ENCODE measurements around the gene ZNF821. TPM values are rescaled to one million over a fixed set of nuclear protein-coding genes. Genes with fewer than 3 reads are reported as not detected.
"Not testable (repeated sequence)": the region's sequence is repeated elsewhere in the genome, so short reads cannot be mapped to it uniquely, and the experiment has no call there.

Gene ZNF821
- total RNA-seq, 2 experiments from 2014 or later: 9.0 to 10.7 TPM

- DNase-seq (no peak), ATAC-seq (no peak)
- H3K9me3 Mint-ChIP-seq (ENCODE audit: low read depth): no peaks in the 10 kb centered on the region
- H3K4me3 Mint-ChIP-seq: no peak overlapping the region
- H3K27me3 Mint-ChIP-seq: no peaks in the 10 kb centered on the region
- CTCF ChIA-PET: interaction anchor here (1.0 to 5.2 kb wide), 2 partner anchors 13 to 23 kb away, joined by 3 to 33 read pairs; partner anchors contain the start of gene ATXN1L
- peaks cover 17% of the 10 kb centered on the region for H3K36me3 Mint-ChIP-seq
- no peak overlapping the region for H3K27ac Mint-ChIP-seq
- peaks cover 38% of the 10 kb centered on the region for H3K4me1 Mint-ChIP-seq
These were observed 14.9 kb downstream of the ZNF821 start for GRCh38 chr16:71869089-71869488.

GRCh38 chr16:71867939-71868338, 16.0 kb downstream of the ZNF821 start:
- Mint-ChIP-seq H3K27ac (no peak overlapping the region), H3K9me3 (ENCODE audit: low read depth) (no peaks in the 10 kb centered on the region), H3K4me1 (peaks cover 34% of the 10 kb centered on the region), H3K36me3 (peaks cover 21% of the 10 kb centered on the region), H3K4me3 (no peak overlapping the region), H3K27me3 (no peaks in the 10 kb centered on the region)
- ATAC-seq (no peak), DNase-seq (no peak)
- CTCF ChIA-PET: interaction anchor here (3.6 kb wide), 1 partner anchor 15 kb away, joined by 19 read pairs; the partner anchor contains the start of gene ZNF821

DNA sequence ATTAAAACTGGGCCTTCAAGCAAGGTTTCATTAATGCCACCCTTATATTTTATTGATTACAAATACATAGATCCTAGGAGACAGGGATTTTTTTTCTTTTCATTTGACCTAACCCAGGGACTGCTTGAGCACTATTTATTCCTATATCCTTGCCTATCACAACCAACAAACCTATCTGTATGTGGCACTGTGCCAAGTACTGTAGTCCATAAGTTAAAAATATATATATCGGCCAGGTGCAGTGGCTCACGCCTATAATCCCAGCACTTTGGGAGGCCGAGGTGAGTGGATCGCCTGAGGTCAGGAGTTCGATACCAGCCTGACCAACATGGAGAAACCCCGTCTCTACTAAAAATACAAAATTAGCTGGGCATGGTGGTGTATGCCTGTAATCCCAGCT, 16.8 kb downstream of the ZNF821 start:
- Mint-ChIP-seq H3K36me3 (peaks cover 21% of the 10 kb centered on the region), H3K4me1 (peaks cover 28% of the 10 kb centered on the region)
- H3K27me3 Mint-ChIP-seq; H3K27ac Mint-ChIP-seq; ATAC-seq; DNase-seq; H3K9me3 Mint-ChIP-seq (ENCODE audit: low read depth); H3K4me3 Mint-ChIP-seq: not testable (repeated sequence)
- CTCF ChIA-PET: interaction anchor here (3.6 kb wide), 1 partner anchor 16 kb away, joined by 19 read pairs; the partner anchor contains the start of gene ZNF821

DNA sequence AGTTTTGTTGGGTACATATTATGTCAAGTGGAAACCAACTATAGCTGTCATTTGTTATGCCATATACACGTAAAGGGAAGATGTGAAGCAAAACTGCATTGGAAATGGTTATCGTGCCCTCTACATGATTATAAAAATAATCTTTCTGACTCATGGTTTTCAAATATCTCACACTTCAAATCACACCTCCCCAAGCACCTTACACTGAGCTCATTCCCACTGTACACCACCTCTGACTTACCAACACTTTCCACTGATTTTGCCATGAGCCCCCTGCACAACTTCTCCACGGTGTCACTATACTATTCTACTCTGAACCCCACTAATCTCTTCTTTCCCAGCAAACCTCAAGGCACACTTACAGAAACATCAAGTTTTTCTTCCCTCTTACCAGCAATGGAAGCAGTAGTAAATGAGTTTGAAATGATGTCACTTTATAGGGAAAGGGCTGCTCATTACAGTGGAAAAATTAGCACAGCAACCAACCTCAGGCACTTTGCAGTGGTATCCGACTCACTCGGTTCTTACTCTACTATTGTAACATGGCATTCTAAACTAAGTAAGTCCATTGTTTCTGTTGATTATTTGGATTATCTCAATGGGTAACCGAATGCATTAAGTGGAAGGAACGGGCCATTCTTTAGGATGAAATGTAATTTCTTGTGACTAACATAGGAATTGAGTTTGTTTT, 18.7 kb downstream of the ZNF821 start:
- no peaks in the 10 kb centered on the region for H3K9me3 Mint-ChIP-seq (ENCODE audit: low read depth)
- H3K4me1 Mint-ChIP-seq: peaks cover 17% of the 10 kb centered on the region
- no peak for DNase-seq
- peak; percentile 53 for ATAC-seq
- CTCF ChIA-PET: interaction anchor here (1.1 to 3.6 kb wide), 2 partner anchors 17 to 18 kb away, joined by 3 to 19 read pairs; partner anchors contain the start of gene ZNF821
- H3K27ac Mint-ChIP-seq: no peak overlapping the region
- H3K36me3 Mint-ChIP-seq: peaks cover 18% of the 10 kb centered on the region
- no peak overlapping the region for H3K4me3 Mint-ChIP-seq
- no peaks in the 10 kb centered on the region for H3K27me3 Mint-ChIP-seq

- Mint-ChIP-seq H3K4me1 (peaks cover 18% of the 10 kb centered on the region), H3K36me3 (peaks cover 20% of the 10 kb centered on the region), H3K4me3 (no peak overlapping the region), H3K9me3 (ENCODE audit: low read depth) (no peaks in the 10 kb centered on the region), H3K27ac (no peak overlapping the region), H3K27me3 (no peaks in the 10 kb centered on the region)
- CTCF ChIA-PET: interaction anchor here (0.9 to 1.3 kb wide), 3 partner anchors 18 to 97 kb away, joined by 3 to 5 read pairs (median 3); no protein-coding TSS in a partner anchor
- ATAC-seq (no peak), DNase-seq (no peak)
These were observed 20.0 kb downstream of the ZNF821 start for GRCh38 chr16:71863995-71864394.

DNA sequence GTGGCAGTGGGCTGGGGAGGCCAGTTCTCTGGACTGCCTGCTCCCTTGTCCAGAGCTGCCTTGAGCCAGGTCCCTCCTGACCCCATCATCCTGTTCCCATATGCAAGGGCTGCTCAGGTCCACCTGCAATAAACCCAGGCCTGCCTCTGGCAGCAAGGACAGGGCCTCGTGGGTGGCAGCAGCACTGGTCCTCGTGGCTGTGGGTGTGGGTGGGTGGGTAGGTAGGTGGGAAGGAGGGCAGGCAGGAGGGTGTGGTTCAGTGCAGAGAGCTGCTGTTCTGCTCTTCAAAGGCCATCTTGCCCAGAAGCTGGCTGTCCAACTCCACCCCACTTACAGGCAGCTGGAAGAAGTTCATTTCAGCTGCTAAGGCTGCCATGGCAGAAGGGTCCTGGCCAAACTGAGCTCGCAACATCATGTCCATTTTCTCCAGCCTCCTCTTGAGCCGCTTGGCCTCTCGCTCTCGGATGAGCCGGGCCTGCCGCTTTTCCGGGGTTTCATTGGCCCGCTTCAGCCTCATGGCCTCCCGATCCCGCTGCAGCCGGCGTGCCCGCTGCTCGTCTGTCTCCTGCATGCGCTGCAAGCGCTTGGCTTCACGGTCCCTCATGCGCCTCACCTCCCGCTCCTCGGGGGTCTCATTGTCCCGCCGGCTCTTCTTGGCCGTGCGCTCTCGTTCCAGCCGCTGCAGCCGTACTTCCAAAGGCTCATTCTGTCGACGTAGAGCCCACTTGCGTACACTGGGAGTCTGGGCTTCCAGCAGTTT, 24.0 kb downstream of the ZNF821 start:
- Mint-ChIP-seq H3K27ac (no peak overlapping the region), H3K4me3 (no peak overlapping the region), H3K4me1 (peaks cover 37% of the 10 kb centered on the region), H3K36me3 (peaks cover 29% of the 10 kb centered on the region), H3K9me3 (ENCODE audit: low read depth) (no peaks in the 10 kb centered on the region), H3K27me3 (no peaks in the 10 kb centered on the region)
- ATAC-seq (no peak), DNase-seq (no peak)
- CTCF ChIA-PET: interaction anchor here (5.6 kb wide), 1 partner anchor 22 kb away, joined by 40 read pairs; the partner anchor contains the start of gene ZNF821

GRCh38 chr16:71855937-71856662, 27.9 kb downstream of the ZNF821 start:
- Mint-ChIP-seq H3K9me3 (ENCODE audit: low read depth) (no peaks in the 10 kb centered on the region), H3K36me3 (peaks cover 35% of the 10 kb centered on the region)
- ATAC-seq: peak; percentile 87

GRCh38 chr16:71854369-71854948, 29.5 kb downstream of the ZNF821 start:
- Mint-ChIP-seq H3K4me1 (peaks cover 67% of the 10 kb centered on the region), H3K4me3 (no peak overlapping the region), H3K27me3 (no peaks in the 10 kb centered on the region), H3K27ac (peak overlapping the region; percentile 86), H3K36me3 (peaks cover 47% of the 10 kb centered on the region), H3K9me3 (ENCODE audit: low read depth) (no peaks in the 10 kb centered on the region)
- ATAC-seq (no peak), DNase-seq (no peak)
- CTCF ChIA-PET: interaction anchor here (5.6 kb wide), 1 partner anchor 28 kb away, joined by 40 read pairs; the partner anchor contains the start of gene ZNF821

More at GRCh38 chr16:71855937-71856662, 27.9 kb downstream of the ZNF821 start:
- Mint-ChIP-seq H3K27ac (peak overlapping the region; percentile 86), H3K27me3 (no peaks in the 10 kb centered on the region), H3K4me1 (peaks cover 67% of the 10 kb centered on the region), H3K4me3 (peak overlapping the region; percentile 37)
- CTCF ChIA-PET: interaction anchor here (0.9 to 5.6 kb wide), 3 partner anchors 14 to 26 kb away, joined by 4 to 40 read pairs (median 4); partner anchors contain the start of gene ZNF821
- DNase-seq: peak; percentile 80

DNA sequence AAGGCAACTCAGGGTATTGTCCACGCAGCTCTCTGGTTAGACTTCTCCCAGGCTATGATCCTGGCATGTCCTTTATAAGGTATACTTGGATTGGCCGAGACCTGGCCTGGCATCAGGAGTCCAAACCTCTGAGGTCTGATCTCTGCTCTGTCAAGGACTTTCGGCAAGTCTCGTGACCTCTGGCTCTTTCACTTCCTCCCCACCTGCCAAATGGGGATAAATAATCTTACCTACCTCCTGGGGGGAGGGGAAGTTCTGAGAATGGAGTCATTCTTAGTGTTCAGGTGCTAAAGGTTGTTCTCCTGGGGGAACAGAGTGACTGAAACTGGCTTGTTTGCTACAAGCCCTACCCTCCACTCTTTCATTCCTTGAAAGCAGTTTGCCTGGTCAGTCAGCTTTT, 30.6 kb downstream of the ZNF821 start:
- Mint-ChIP-seq H3K27me3 (no peaks in the 10 kb centered on the region), H3K27ac (peak overlapping the region; percentile 63), H3K4me1 (peaks cover 66% of the 10 kb centered on the region), H3K36me3 (peaks cover 43% of the 10 kb centered on the region), H3K9me3 (ENCODE audit: low read depth) (no peaks in the 10 kb centered on the region), H3K4me3 (no peak overlapping the region)
- ATAC-seq (no peak), DNase-seq (no peak)
- CTCF ChIA-PET: interaction anchor here (1.3 kb wide), 1 partner anchor 29 kb away, joined by 3 read pairs; no protein-coding TSS in a partner anchor

GRCh38 chr16:71852561-71852960, 31.4 kb downstream of the ZNF821 start:
- H3K36me3 Mint-ChIP-seq: peaks cover 46% of the 10 kb centered on the region
- ATAC-seq: no peak
- no peak overlapping the region for H3K4me3 Mint-ChIP-seq

GRCh38 chr16:71852158-71852557, 31.8 kb downstream of the ZNF821 start:
- H3K36me3 Mint-ChIP-seq: peaks cover 42% of the 10 kb centered on the region
- CTCF ChIA-PET: interaction anchor here (1.3 kb wide), 2 partner anchors 29 to 31 kb away, joined by 3 read pairs; no protein-coding TSS in a partner anchor

More at GRCh38 chr16:71852561-71852960, 31.4 kb downstream of the ZNF821 start:
- Mint-ChIP-seq H3K27me3 (no peaks in the 10 kb centered on the region), H3K4me1 (peaks cover 72% of the 10 kb centered on the region), H3K9me3 (ENCODE audit: low read depth) (no peaks in the 10 kb centered on the region), H3K27ac (no peak overlapping the region)
- CTCF ChIA-PET: interaction anchor here (1.3 kb wide), 2 partner anchors 28 to 30 kb away, joined by 3 read pairs; no protein-coding TSS in a partner anchor
- DNase-seq: no peak

GRCh38 chr16:71851746-71852145, 32.2 kb downstream of the ZNF821 start:
- DNase-seq (no peak), ATAC-seq (no peak)
- Mint-ChIP-seq H3K4me1 (peaks cover 72% of the 10 kb centered on the region), H3K36me3 (peaks cover 42% of the 10 kb centered on the region), H3K27ac (no peak overlapping the region), H3K4me3 (no peak overlapping the region), H3K9me3 (ENCODE audit: low read depth) (no peaks in the 10 kb centered on the region), H3K27me3 (no peaks in the 10 kb centered on the region)
- CTCF ChIA-PET: interaction anchor here (1.3 kb wide), 1 partner anchor 29 kb away, joined by 3 read pairs; no protein-coding TSS in a partner anchor

More at GRCh38 chr16:71852158-71852557, 31.8 kb downstream of the ZNF821 start:
- DNase-seq: no peak
- H3K27ac Mint-ChIP-seq: no peak overlapping the region
- H3K27me3 Mint-ChIP-seq: no peaks in the 10 kb centered on the region
- peaks cover 72% of the 10 kb centered on the region for H3K4me1 Mint-ChIP-seq
- no peak for ATAC-seq
- H3K9me3 Mint-ChIP-seq (ENCODE audit: low read depth): no peaks in the 10 kb centered on the region
- H3K4me3 Mint-ChIP-seq: no peak overlapping the region
